Liver (tissue), 9 donors: ENCODE data around the gene TMEM187. TPM values are rescaled to one million over a fixed set of nuclear protein-coding genes. Genes with fewer than 3 reads are reported as not detected.
A peak's percentile ranks its signal among the peaks of the same experiment; 100 is the strongest.

Source experiments
- DNase-seq: peaks from one replicate; pipeline ENCODE4 v3.0.0-alpha.2; 2017; ENCODE audit warnings: low spot score
- H3K27ac ChIP-seq, 2 donors: one replicate each; pipeline ENCODE4 v1.7.0; 2013; ENCODE audit warnings: inconsistent platforms in 2 of 2, low read length in 2 of 2, control low read depth in 1 of 2, low read depth in 1 of 2, mild to moderate bottlenecking in 1 of 2
- H3K27me3 ChIP-seq, 4 donors: one replicate each; pipeline versions ENCODE4 v1.6.1 to v1.7.0; 2013; ENCODE audit warnings: low read length in 3 of 4, inconsistent platforms in 1 of 4, mild to moderate bottlenecking in 1 of 4, moderate library complexity in 1 of 4; ENCODE audit not compliant: control insufficient read depth in 4 of 4, insufficient read depth in 4 of 4
- H3K36me3 ChIP-seq, 4 donors: one replicate each; pipeline versions ENCODE4 v1.6.1 to v1.7.0; 2013; ENCODE audit warnings: low read length in 3 of 4, mild to moderate bottlenecking in 3 of 4, low read depth in 1 of 4, moderate library complexity in 1 of 4; ENCODE audit not compliant: control insufficient read depth in 4 of 4, insufficient read depth in 3 of 4
- H3K4me1 ChIP-seq, 4 donors: one replicate each; pipeline versions ENCODE4 v1.6.1 to v1.7.0; 2013; ENCODE audit warnings: low read length in 3 of 4, mild to moderate bottlenecking in 3 of 4, moderate library complexity in 1 of 4; ENCODE audit not compliant: control insufficient read depth in 4 of 4, insufficient read depth in 4 of 4
- H3K4me3 ChIP-seq, 3 donors: one replicate each; pipeline versions ENCODE4 v1.6.1 to v1.7.0; 2013; ENCODE audit warnings: low read length in 3 of 3, control low read depth in 1 of 3, low read depth in 1 of 3, mild to moderate bottlenecking in 1 of 3
- H3K9ac ChIP-seq, 2 donors: one replicate each; pipeline ENCODE4 v1.7.0; 2013; ENCODE audit warnings: low read length in 2 of 2, mild to moderate bottlenecking in 2 of 2, moderate library complexity in 2 of 2, control low read depth in 1 of 2, low read depth in 1 of 2
- H3K9me3 ChIP-seq, 4 donors: one replicate each; pipeline versions ENCODE4 v1.6.1 to v1.7.0; 2013; ENCODE audit warnings: low read length in 3 of 4; ENCODE audit not compliant: control insufficient read depth in 4 of 4
- CTCF ChIP-seq: fragments of 150-350 bp; IDR thresholded peaks from 2 replicates; pipeline ENCODE4 v1.5.1; 2017; ENCODE audit warnings: improper control_type of control experiment, low read depth, low read length; ENCODE audit not compliant: missing input control
- EGR1 ChIP-seq, 2 donors: IDR thresholded peaks; 2 replicates each; pipeline ENCODE4 v1.6.1; 2016 to 2018; ENCODE audit warnings: antibody characterized with exemption in 2 of 2, low read depth in 2 of 2
- FOXA1 ChIP-seq: IDR thresholded peaks from 2 replicates; pipeline ENCODE4 v1.6.1; 2016; ENCODE audit warnings: antibody characterized with exemption
- FOXA2 ChIP-seq: IDR thresholded peaks from 2 replicates; pipeline ENCODE4 v1.6.1; 2016; ENCODE audit warnings: antibody characterized with exemption
- GABPA ChIP-seq, 2 donors: IDR thresholded peaks in 1 of 2; conservative IDR thresholded peaks in 1 of 2; 2 replicates each; pipeline ENCODE4 v1.6.1; 2016; ENCODE audit warnings: antibody characterized with exemption in 2 of 2, mild to moderate bottlenecking in 1 of 2, moderate library complexity in 1 of 2
- HNF4A ChIP-seq, 2 donors: conservative IDR thresholded peaks; 2 replicates each; pipeline ENCODE4 v1.6.1; 2016; ENCODE audit warnings: antibody characterized with exemption in 2 of 2, mild to moderate bottlenecking in 2 of 2
- HNF4G ChIP-seq: IDR thresholded peaks from 2 replicates; pipeline ENCODE4 v1.6.1; 2016; ENCODE audit warnings: antibody characterized with exemption
- JUND ChIP-seq, 2 donors: IDR thresholded peaks; 2 replicates each; pipeline ENCODE4 v1.6.1; 2016; ENCODE audit warnings: antibody characterized with exemption in 2 of 2
- NR2F2 ChIP-seq: IDR thresholded peaks from 2 replicates; pipeline ENCODE4 v1.6.1; 2016; ENCODE audit warnings: antibody characterized with exemption
- RAD21 ChIP-seq, 2 donors: IDR thresholded peaks; 2 replicates each; pipeline ENCODE4 v1.6.1; 2016; ENCODE audit warnings: antibody characterized with exemption in 2 of 2, mild to moderate bottlenecking in 2 of 2
- REST ChIP-seq: IDR thresholded peaks from 2 replicates; pipeline ENCODE4 v1.6.1; 2016; ENCODE audit warnings: antibody characterized with exemption, mild to moderate bottlenecking
- RXRA ChIP-seq, 2 donors: IDR thresholded peaks; 2 replicates each; pipeline ENCODE4 v1.6.1; 2017 to 2018; ENCODE audit warnings: antibody characterized with exemption in 2 of 2, mild to moderate bottlenecking in 1 of 2
- SP1 ChIP-seq: IDR thresholded peaks from 2 replicates; pipeline ENCODE4 v1.6.1; 2018; ENCODE audit warnings: antibody characterized with exemption, mild to moderate bottlenecking
- TAF1 ChIP-seq: conservative IDR thresholded peaks from 2 replicates; pipeline ENCODE4 v1.6.1; 2016; ENCODE audit warnings: antibody characterized with exemption, mild to moderate bottlenecking
- YY1 ChIP-seq: IDR thresholded peaks from 2 replicates; pipeline ENCODE4 v1.6.1; 2016; ENCODE audit warnings: antibody characterized with exemption, mild to moderate bottlenecking
- WGBS: extraction: QIAGEN DNeasy Blood & Tissue Kit; methylation state at CpG from one replicate; pipeline ENCODE4 v1.1.7; 2013; 5-methylcytosine and 5-hydroxymethylcytosine counted together
- polyA plus RNA-seq, 2 donors: library from polyadenylated mRNA; stranded (reverse) in 1 of 2; unstranded in 1 of 2; fragments of 200-250 nt in 1 of 2; fragments of >200 nt in 1 of 2; fragmentation: Nextera tagmentation in 1 of 2; extraction: Ambion mirVana in 1 of 2; gene quantifications; one replicate each; pipeline versions ENCODE4 v1.2.1 to v1.2.3, GENCODE V29; 2013 to 2015
- total RNA-seq, 2 donors: library from RNA; depleted of rRNA; stranded (reverse); fragments of >200 nt; gene quantifications; one replicate each; pipeline ENCODE4 v1.2.3, GENCODE V29; 2014
- TF ChIP-seq, protein P1 (sequence below): IDR thresholded peaks from 2 replicates; pipeline ENCODE4 v1.6.1; 2016; ENCODE audit warnings: antibody characterized with exemption
- TF ChIP-seq, protein P2 (sequence below): IDR thresholded peaks from 2 replicates; pipeline ENCODE4 v1.6.1; 2016; ENCODE audit warnings: antibody characterized with exemption
- TF ChIP-seq, protein P3 (sequence below): IDR thresholded peaks from 2 replicates; pipeline ENCODE4 v1.6.1; 2016; ENCODE audit warnings: antibody characterized with exemption
- donor health status: healthy.
- donor health status: healthy.
- donor health status: healthy.
- donor health status: healthy.
- donor health status: healthy.

Gene TMEM187
- total and polyA plus RNA-seq, 4 donors: 2.9 to 5.8 (median 4.1) TPM

DNA sequence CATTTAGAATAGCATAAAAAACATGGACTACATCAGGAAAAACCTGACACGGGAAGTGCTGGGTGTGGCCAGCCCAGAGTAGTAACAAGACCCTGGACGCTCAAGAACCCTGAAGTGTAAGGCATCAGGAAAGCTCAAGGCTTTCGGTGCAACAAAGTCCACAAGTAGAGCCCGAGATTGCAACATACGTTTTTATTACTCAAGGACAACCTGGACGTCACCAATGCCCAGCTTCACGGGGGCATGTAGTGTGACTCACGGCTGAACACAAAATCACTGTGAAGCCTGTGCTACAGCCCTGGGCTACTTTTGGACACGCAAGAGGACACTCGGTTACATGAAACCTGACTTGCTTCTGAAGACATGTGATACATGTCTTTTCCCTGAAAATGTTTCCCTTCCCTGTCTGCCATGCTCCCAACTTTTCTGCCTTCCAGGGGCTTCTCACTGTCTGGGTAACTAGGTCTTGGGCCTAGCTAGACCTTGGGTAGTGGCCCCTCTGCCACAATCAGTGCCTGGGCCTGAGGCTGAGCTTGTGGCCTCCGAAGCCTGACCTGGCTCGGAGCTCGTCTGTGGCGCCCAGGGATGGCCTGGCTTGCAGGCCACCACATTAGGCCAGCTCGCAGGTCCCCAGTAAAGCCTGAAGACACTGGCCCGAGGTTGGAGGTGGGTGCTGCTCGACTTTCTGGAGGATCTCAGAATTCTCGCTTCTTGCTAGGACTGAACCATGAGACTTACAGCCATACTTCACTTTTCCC is 38.0 kb downstream of the TMEM187 start:
- H3K4me1 ChIP-seq: peaks cover 0 to 5% (median 1%) of the 10 kb centered on the region in 4 donors
- no peak for DNase-seq
- H3K9me3 ChIP-seq: no peaks in the 10 kb centered on the region
- H3K9ac ChIP-seq: no peak overlapping the region
- peak overlapping the region; percentile 21 to 61 for H3K27ac ChIP-seq
- H3K36me3 ChIP-seq: peaks cover 0 to 3% (median 0%) of the 10 kb centered on the region in 4 donors
- H3K4me3 ChIP-seq: no peak overlapping the region
- 69% methylated on average over 18 of the region's 18 CpGs for WGBS
- no peaks in the 10 kb centered on the region for H3K27me3 ChIP-seq
- TF ChIP-seq JUND (IDR thresholded peaks at IDR 0.05): peak in 1 of 2 donors; percentile 35
- TF ChIP-seq, protein P1, sequence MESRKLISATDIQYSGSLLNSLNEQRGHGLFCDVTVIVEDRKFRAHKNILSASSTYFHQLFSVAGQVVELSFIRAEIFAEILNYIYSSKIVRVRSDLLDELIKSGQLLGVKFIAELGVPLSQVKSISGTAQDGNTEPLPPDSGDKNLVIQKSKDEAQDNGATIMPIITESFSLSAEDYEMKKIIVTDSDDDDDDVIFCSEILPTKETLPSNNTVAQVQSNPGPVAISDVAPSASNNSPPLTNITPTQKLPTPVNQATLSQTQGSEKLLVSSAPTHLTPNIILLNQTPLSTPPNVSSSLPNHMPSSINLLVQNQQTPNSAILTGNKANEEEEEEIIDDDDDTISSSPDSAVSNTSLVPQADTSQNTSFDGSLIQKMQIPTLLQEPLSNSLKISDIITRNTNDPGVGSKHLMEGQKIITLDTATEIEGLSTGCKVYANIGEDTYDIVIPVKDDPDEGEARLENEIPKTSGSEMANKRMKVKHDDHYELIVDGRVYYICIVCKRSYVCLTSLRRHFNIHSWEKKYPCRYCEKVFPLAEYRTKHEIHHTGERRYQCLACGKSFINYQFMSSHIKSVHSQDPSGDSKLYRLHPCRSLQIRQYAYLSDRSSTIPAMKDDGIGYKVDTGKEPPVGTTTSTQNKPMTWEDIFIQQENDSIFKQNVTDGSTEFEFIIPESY: no peak
- TF ChIP-seq, protein P2, sequence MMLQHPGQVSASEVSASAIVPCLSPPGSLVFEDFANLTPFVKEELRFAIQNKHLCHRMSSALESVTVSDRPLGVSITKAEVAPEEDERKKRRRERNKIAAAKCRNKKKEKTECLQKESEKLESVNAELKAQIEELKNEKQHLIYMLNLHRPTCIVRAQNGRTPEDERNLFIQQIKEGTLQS: no peak
- peak in 1 of 2 donors; percentile 44 for TF ChIP-seq RXRA (IDR thresholded peaks at IDR 0.05)
- peak; percentile 38 to 60 for TF ChIP-seq HNF4A (conservative IDR thresholded peaks at IDR 0.05)
- TF ChIP-seq YY1: peak; percentile 23

DNA sequence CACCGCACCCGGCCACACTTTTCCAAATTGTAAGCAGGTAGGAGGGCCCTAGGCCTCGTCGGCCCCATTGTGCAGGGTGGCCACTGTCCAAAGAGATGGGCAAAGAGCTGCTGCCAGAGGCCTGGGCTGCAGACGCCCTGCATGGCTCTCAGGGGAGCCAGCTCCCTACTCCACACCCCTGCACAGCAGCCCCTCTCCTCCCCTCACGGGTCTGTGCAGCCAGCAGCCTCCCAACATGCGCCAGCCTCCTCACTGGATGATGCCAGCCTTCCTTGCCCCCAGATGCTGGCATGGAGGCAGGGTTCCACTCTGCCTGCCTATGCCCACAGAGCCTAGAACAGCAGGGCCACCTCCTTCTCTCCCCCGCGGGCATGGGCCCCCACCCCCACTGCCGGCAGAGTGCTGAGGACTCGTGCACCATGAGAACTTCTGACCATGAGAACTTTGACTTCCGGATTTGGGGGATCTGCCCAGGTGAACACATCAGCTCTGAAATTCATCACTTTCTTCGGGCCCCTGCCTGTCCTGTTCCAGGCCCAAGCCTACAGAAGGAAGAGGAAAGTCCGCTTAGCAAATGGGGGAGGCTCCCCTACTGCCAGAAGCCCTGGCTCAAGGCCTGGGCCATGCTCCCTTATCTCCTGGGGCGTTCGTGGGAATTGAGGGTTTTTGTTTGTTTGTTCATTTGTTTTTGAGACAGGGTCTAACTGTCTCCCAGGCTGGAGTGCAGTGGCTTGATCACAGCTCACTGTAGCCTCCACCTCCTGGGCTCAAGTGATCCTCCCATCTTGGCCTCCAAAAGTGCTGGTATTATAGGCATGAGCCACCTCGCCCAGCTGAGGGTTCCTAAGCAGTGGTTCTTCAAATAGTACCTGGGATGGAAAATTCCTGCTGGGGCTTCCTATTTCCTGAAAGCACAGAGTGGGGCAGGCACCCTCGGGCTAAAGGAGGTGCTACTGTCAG is 39.1 kb downstream of the TMEM187 start:
- no peak for DNase-seq
- Histone ChIP-seq H3K4me1 (peaks cover 0 to 5% (median 1%) of the 10 kb centered on the region in 4 donors), H3K4me3 (no peak overlapping the region), H3K27me3 (no peaks in the 10 kb centered on the region), H3K9ac (no peak overlapping the region), H3K36me3 (peaks cover 0 to 8% (median 2%) of the 10 kb centered on the region in 4 donors), H3K27ac (no peak overlapping the region), H3K9me3 (no peaks in the 10 kb centered on the region)
- TF ChIP-seq GABPA (IDR thresholded peaks at IDR 0.05 in 1 of 2, conservative IDR thresholded peaks at IDR 0.05 in 1 of 2) (no peak), REST (no peak), YY1 (no peak), FOXA2 (no peak), HNF4A (conservative IDR thresholded peaks at IDR 0.05) (no peak), NR2F2 (no peak), CTCF (no peak), JUND (IDR thresholded peaks at IDR 0.05) (no peak), TAF1 (no peak), FOXA1 (no peak), RAD21 (IDR thresholded peaks at IDR 0.05) (no peak), SP1 (no peak), HNF4G (no peak), EGR1 (IDR thresholded peaks at IDR 0.05; ENCODE audit: low read depth in 2 of 2) (no peak)
- TF ChIP-seq, protein P2: no peak
- TF ChIP-seq, protein P1: no peak
- TF ChIP-seq, protein P3, sequence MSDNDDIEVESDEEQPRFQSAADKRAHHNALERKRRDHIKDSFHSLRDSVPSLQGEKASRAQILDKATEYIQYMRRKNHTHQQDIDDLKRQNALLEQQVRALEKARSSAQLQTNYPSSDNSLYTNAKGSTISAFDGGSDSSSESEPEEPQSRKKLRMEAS: no peak
- WGBS: 91% methylated on average over 18 of the region's 18 CpGs
